WTC11 (cell line): Measurements from ENCODE around the gene MTFMT.

Experiments
- CBFB ChIP-seq: sonication (generic); formaldehyde crosslinking; IDR thresholded peaks from 2 replicates; pipeline ENCODE4 v1.8.1; 2022; ENCODE audit warnings: mild to moderate bottlenecking, low read depth, missing genetic modification reagents
- CREB1 ChIP-seq: sonication (generic); formaldehyde crosslinking; IDR thresholded peaks from 2 replicates; pipeline ENCODE4 v1.8.0; 2023; ENCODE audit warnings: mild to moderate bottlenecking, missing genetic modification reagents
- JUN ChIP-seq: sonication (generic); formaldehyde crosslinking; IDR thresholded peaks from 2 replicates; pipeline ENCODE4 v1.8.0; 2023; ENCODE audit warnings: mild to moderate bottlenecking, missing genetic modification reagents
- MYBL2 ChIP-seq: sonication (generic); formaldehyde crosslinking; IDR thresholded peaks from 2 replicates; pipeline ENCODE4 v1.8.1; 2023; ENCODE audit warnings: mild to moderate bottlenecking, moderate library complexity, missing genetic modification reagents
- SOX15 ChIP-seq: fragments of 250-450 bp; sonication (Bioruptor Pico); IDR thresholded peaks from 2 replicates; pipeline ENCODE4 v1.9.0; 2021; ENCODE audit warnings: mild to moderate bottlenecking
- SP1 ChIP-seq: sonication (generic); formaldehyde crosslinking; conservative IDR thresholded peaks from 2 replicates; pipeline ENCODE4 v1.8.1; 2022; ENCODE audit warnings: missing genetic modification reagents
- TF ChIP-seq, protein P1 (sequence below): fragments of 200-600 bp; IDR thresholded peaks from 2 replicates; pipeline ENCODE4 v1.8.0; 2022; ENCODE audit warnings: antibody characterized with exemption
- TF ChIP-seq, protein P2 (sequence below): sonication (generic); formaldehyde crosslinking; conservative IDR thresholded peaks from 2 replicates; pipeline ENCODE4 v1.8.1; 2022; ENCODE audit warnings: mild to moderate bottlenecking, missing genetic modification reagents
- TF ChIP-seq, protein P3 (sequence below): sonication (generic); formaldehyde crosslinking; conservative IDR thresholded peaks from 2 replicates; pipeline ENCODE4 v1.8.1; 2023; ENCODE audit warnings: mild to moderate bottlenecking, low read depth, missing genetic modification reagents, moderate library complexity
- TF ChIP-seq, protein P4 (sequence below): fragments of 250-450 bp; sonication (Bioruptor Pico); IDR thresholded peaks from 2 replicates; pipeline ENCODE4 v1.9.0; 2021; ENCODE audit warnings: moderate library complexity, mild to moderate bottlenecking, inconsistent platforms, borderline replicate concordance
- TF ChIP-seq, protein P5 (sequence below): fragments of 250-450 bp; sonication (Bioruptor Pico); IDR thresholded peaks from 2 replicates; pipeline ENCODE4 v2.1.2; 2022; ENCODE audit warnings: mild to moderate bottlenecking, moderate library complexity

DNA sequence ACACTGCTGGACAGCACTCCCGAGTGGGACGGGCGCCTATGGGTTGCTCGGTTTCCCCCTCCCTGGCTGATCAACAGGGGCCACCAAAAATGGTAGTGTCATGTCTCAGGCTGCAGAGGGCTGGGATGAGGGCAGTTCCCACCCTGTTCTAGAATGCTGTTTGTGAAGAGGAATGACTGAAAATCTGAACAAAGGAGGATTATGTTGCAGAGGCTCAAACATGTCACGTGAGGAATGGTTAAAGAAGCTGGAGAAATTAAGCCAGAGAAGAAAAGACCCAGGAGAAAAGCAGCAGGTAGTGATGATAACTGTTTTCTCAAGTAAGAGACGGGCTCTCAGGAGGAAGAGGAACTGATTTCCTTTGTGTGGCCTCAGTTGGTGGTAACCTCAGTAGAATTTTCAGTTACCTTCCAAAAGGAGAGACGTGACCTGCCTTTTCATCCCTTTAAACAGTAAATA, 50.2 kb downstream of the MTFMT start:
- TF ChIP-seq, protein P1, sequence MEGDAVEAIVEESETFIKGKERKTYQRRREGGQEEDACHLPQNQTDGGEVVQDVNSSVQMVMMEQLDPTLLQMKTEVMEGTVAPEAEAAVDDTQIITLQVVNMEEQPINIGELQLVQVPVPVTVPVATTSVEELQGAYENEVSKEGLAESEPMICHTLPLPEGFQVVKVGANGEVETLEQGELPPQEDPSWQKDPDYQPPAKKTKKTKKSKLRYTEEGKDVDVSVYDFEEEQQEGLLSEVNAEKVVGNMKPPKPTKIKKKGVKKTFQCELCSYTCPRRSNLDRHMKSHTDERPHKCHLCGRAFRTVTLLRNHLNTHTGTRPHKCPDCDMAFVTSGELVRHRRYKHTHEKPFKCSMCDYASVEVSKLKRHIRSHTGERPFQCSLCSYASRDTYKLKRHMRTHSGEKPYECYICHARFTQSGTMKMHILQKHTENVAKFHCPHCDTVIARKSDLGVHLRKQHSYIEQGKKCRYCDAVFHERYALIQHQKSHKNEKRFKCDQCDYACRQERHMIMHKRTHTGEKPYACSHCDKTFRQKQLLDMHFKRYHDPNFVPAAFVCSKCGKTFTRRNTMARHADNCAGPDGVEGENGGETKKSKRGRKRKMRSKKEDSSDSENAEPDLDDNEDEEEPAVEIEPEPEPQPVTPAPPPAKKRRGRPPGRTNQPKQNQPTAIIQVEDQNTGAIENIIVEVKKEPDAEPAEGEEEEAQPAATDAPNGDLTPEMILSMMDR, result no peak
- TF ChIP-seq SP1 (CRISPR knock-in tag) (no peak), SOX15 (no peak), CREB1 (no peak), CBFB (no peak), JUN (CRISPR knock-in tag) (no peak), MYBL2 (CRISPR knock-in tag) (no peak)
- TF ChIP-seq, protein P2, sequence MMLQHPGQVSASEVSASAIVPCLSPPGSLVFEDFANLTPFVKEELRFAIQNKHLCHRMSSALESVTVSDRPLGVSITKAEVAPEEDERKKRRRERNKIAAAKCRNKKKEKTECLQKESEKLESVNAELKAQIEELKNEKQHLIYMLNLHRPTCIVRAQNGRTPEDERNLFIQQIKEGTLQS (CRISPR knock-in tag), result no peak
- TF ChIP-seq, protein P3, sequence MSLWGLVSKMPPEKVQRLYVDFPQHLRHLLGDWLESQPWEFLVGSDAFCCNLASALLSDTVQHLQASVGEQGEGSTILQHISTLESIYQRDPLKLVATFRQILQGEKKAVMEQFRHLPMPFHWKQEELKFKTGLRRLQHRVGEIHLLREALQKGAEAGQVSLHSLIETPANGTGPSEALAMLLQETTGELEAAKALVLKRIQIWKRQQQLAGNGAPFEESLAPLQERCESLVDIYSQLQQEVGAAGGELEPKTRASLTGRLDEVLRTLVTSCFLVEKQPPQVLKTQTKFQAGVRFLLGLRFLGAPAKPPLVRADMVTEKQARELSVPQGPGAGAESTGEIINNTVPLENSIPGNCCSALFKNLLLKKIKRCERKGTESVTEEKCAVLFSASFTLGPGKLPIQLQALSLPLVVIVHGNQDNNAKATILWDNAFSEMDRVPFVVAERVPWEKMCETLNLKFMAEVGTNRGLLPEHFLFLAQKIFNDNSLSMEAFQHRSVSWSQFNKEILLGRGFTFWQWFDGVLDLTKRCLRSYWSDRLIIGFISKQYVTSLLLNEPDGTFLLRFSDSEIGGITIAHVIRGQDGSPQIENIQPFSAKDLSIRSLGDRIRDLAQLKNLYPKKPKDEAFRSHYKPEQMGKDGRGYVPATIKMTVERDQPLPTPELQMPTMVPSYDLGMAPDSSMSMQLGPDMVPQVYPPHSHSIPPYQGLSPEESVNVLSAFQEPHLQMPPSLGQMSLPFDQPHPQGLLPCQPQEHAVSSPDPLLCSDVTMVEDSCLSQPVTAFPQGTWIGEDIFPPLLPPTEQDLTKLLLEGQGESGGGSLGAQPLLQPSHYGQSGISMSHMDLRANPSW (CRISPR knock-in tag), result no peak
- TF ChIP-seq, protein P4, sequence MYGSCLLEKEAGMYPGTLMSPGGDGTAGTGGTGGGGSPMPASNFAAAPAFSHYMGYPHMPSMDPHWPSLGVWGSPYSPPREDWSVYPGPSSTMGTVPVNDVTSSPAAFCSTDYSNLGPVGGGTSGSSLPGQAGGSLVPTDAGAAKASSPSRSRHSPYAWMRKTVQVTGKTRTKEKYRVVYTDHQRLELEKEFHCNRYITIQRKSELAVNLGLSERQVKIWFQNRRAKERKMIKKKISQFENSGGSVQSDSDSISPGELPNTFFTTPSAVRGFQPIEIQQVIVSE (CRISPR knock-in tag), result no peak
- TF ChIP-seq, protein P5, sequence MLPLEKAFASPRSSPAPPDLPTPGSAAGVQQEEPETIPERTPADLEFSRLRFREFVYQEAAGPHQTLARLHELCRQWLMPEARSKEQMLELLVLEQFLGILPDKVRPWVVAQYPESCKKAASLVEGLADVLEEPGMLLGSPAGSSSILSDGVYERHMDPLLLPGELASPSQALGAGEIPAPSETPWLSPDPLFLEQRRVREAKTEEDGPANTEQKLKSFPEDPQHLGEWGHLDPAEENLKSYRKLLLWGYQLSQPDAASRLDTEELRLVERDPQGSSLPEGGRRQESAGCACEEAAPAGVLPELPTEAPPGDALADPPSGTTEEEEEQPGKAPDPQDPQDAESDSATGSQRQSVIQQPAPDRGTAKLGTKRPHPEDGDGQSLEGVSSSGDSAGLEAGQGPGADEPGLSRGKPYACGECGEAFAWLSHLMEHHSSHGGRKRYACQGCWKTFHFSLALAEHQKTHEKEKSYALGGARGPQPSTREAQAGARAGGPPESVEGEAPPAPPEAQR (CRISPR knock-in tag), result no peak
